Measurements from ENCODE around the gene MED8. TPM values are rescaled to one million over a fixed set of nuclear protein-coding genes. Genes with fewer than 3 reads are reported as not detected.

The MED8 gene
- total and polyA plus RNA-seq, 10 of the 15 experiments (the other 5 are each of a cell fraction or from before 2014, with no cell fraction given), result 20.2 to 61.7 (median 39.5) TPM

DNA sequence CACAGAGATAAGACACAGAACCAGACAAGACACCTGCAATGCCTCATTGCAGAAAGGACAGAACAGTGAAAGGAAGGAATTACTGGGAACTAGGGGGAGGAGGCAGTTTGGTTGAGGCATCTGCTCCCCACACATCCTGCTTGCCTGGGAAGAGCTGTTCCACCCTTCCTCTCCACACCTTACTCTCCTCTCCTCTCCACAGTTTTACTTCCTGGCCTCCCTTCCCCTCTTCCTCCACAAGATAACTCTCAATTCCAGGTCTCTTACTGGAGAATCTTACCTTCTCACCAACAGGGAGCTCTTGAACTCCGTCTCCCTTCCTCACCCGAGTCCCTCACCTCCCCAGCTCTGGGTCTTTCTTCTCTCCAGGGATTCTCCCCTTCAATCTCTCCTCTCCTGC is 23.9 kb downstream of the MED8 start:
- in situ Hi-C loops (cut with MboI), result no loop called here
- BruUV-seq (replicated peaks), result no TSS peak
- H3K4me3 ChIP-seq, result peak overlapping the region; percentile 100

More for the DNA sequence above, 23.9 kb downstream of the MED8 start:
- no peak for TF ChIP-seq GABPA (IDR thresholded peaks at IDR 0.05; ENCODE audit: low read depth)
- TF ChIP-seq YBX1 (IDR thresholded peaks at IDR 0.05), result no peak
- no peak for TF ChIP-seq HDAC6 (IDR thresholded peaks at IDR 0.05; ENCODE audit: unreplicated experiment)
- TF ChIP-seq ESRRA (IDR thresholded peaks at IDR 0.05; ENCODE audit: low read length), result no peak
- TF ChIP-seq, protein P1, sequence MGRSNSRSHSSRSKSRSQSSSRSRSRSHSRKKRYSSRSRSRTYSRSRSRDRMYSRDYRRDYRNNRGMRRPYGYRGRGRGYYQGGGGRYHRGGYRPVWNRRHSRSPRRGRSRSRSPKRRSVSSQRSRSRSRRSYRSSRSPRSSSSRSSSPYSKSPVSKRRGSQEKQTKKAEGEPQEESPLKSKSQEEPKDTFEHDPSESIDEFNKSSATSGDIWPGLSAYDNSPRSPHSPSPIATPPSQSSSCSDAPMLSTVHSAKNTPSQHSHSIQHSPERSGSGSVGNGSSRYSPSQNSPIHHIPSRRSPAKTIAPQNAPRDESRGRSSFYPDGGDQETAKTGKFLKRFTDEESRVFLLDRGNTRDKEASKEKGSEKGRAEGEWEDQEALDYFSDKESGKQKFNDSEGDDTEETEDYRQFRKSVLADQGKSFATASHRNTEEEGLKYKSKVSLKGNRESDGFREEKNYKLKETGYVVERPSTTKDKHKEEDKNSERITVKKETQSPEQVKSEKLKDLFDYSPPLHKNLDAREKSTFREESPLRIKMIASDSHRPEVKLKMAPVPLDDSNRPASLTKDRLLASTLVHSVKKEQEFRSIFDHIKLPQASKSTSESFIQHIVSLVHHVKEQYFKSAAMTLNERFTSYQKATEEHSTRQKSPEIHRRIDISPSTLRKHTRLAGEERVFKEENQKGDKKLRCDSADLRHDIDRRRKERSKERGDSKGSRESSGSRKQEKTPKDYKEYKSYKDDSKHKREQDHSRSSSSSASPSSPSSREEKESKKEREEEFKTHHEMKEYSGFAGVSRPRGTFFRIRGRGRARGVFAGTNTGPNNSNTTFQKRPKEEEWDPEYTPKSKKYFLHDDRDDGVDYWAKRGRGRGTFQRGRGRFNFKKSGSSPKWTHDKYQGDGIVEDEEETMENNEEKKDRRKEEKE (IDR thresholded peaks at IDR 0.05), result no peak
- TF ChIP-seq ASH2L (IDR thresholded peaks at IDR 0.05; ENCODE audit: borderline replicate concordance, low read depth), result no peak
- TF ChIP-seq BACH1 (IDR thresholded peaks at IDR 0.05; ENCODE audit: borderline replicate concordance), result no peak
- TF ChIP-seq BCL11A (IDR thresholded peaks at IDR 0.05; ENCODE audit: low read depth, low read length), result no peak
- TF ChIP-seq, protein P2, sequence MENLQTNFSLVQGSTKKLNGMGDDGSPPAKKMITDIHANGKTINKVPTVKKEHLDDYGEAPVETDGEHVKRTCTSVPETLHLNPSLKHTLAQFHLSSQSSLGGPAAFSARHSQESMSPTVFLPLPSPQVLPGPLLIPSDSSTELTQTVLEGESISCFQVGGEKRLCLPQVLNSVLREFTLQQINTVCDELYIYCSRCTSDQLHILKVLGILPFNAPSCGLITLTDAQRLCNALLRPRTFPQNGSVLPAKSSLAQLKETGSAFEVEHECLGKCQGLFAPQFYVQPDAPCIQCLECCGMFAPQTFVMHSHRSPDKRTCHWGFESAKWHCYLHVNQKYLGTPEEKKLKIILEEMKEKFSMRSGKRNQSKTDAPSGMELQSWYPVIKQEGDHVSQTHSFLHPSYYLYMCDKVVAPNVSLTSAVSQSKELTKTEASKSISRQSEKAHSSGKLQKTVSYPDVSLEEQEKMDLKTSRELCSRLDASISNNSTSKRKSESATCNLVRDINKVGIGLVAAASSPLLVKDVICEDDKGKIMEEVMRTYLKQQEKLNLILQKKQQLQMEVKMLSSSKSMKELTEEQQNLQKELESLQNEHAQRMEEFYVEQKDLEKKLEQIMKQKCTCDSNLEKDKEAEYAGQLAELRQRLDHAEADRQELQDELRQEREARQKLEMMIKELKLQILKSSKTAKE (IDR thresholded peaks at IDR 0.05; ENCODE audit: low read depth, poor library complexity, severe bottlenecking), result no peak
- ChIA-PET SMC1A (ENCODE audit: uncharacterized antibody, unreplicated experiment) (interaction anchor here (1.0 to 5.0 kb wide), 2 partner anchors 8 to 126 kb away, joined by 3 to 24 read pairs; no protein-coding TSS in a partner anchor), POLR2A (no interaction called here), RAD21 (ENCODE audit: unreplicated experiment) (interaction anchor here (1.0 to 1.1 kb wide), 2 partner anchors 70 to 126 kb away, joined by 3 to 4 read pairs; no protein-coding TSS in a partner anchor), CTCF (interaction anchor here (0.8 to 1.2 kb wide), 2 partner anchors 12 to 127 kb away, joined by 3 read pairs; no protein-coding TSS in a partner anchor)
- Histone ChIP-seq H3K4me2 (ENCODE audit: control insufficient read depth, insufficient read depth) (peak overlapping the region; percentile 94), H3K9ac (ENCODE audit: control insufficient read depth, insufficient read depth, low read length) (peak overlapping the region; percentile 96; the same call in 1 of the 2 replicates), H3K27me3 (replicated peaks in 1 of 2; ENCODE audit: control insufficient read depth in 2 of 2, insufficient read depth in 2 of 2, low read length in 1 of 2) (no peaks in the 10 kb centered on the region), H3K9me3 (replicated peaks; ENCODE audit: control insufficient read depth, insufficient read depth, low read length) (no peaks in the 10 kb centered on the region), H3K79me2 (ENCODE audit: control insufficient read depth, insufficient read depth, low read length) (peaks cover 48% of the 10 kb centered on the region), H4K20me1 (ENCODE audit: control insufficient read depth, insufficient read depth) (no peaks in the 10 kb centered on the region), H3K36me3 (ENCODE audit: control insufficient read depth in 2 of 2, insufficient read depth in 2 of 2, low read length in 1 of 2) (peaks cover 13 to 24% of the 10 kb centered on the region in 2 experiments), H3K27ac (ENCODE audit: control insufficient read depth, insufficient read depth) (peak overlapping the region; percentile 95; the same call in 1 of the 2 replicates), H2AFZ (ENCODE audit: control insufficient read depth, low read depth, low read length) (no peak overlapping the region), H3K4me1 (ENCODE audit: control insufficient read depth, insufficient read depth, low read length) (peaks cover 11% of the 10 kb centered on the region)
- WGBS (ENCODE audit: insufficient coverage, insufficient replicate concordance, low lambda C conversion rate, missing lambda C conversion rate), result 65% methylated on average over 2 of the region's 2 CpGs
- DNase-seq (ENCODE audit: low read depth, low spot score) (no peak), FAIRE-seq (no peak), ATAC-seq (no peak)
- intact Hi-C loops (cut with micrococcal nuclease; ENCODE audit: unreplicated experiment), result loop anchor here (5.0 kb wide), 1 partner anchor 68 kb away; no protein-coding TSS in a partner anchor
